K562 (cell line): ENCODE results near the gene FAM174B. TPM values are rescaled to one million over a fixed set of nuclear protein-coding genes. Genes with fewer than 3 reads are reported as not detected.

Experiments
- ATAC-seq: fragments of 200-7000 bp; cut with Tn5 transposase; 3 replicates; pipeline ENCODE4 v1.9.1; 2020; ENCODE audit warnings: moderate library complexity
- BruUV-seq: library from RNA; stranded (reverse); fragments of 400-500 nt; replicated peaks from 2 replicates; lab custom pipeline; 2021; lab: Mats Ljungman, UMichigan
- CTCF ChIA-PET: fragments of 300-600 bp; formaldehyde crosslinking; extraction: SDS; loops from one replicate; lab custom pipeline; 2021; ENCODE audit warnings: low intra/inter-chr PET ratio; lab: Yijun Ruan, JAX
- POLR2A ChIA-PET: fragments of 300-600, 350-650 bp; sonication (Branson Sonifier 250); formaldehyde crosslinking; extraction: SDS; loops from one replicate; lab custom pipeline; 2021; ENCODE audit warnings: antibody characterized with exemption, inconsistent platforms; lab: Yijun Ruan, JAX
- DNase-seq, 4 experiments: peaks; one replicate each; pipeline versions ENCODE4 v3.0.0 to v3.0.0-alpha.2; 2011 to 2018; ENCODE audit warnings: low spot score in 3 of 4, mixed read lengths in 3 of 4; ENCODE audit errors: extremely low read depth in 1 of 4
- FAIRE-seq: peaks from 2 replicates; lab custom pipeline; 2011; peaks lifted over from hg19 to GRCh38; lab: Jason Lieb, UNC
- H2AFZ ChIP-seq: 2 replicates; pipeline ENCODE4 v1.6.0; 2011; ENCODE audit warnings: low read depth, low read length, control low read depth, inconsistent platforms
- H3K27ac ChIP-seq: fragments of 200-600 bp; 3 replicates; pipeline ENCODE4 v1.8.0; 2011; ENCODE audit warnings: low read depth, mild to moderate bottlenecking, control low read depth, inconsistent platforms, low read length, moderate library complexity, mixed read lengths; ENCODE audit errors: extremely low read depth
- H3K27me3 ChIP-seq, 2 experiments: fragments of 300-600 bp in 1 of 2; 2 replicates in 1 of 2; 3 replicates in 1 of 2; pipeline versions ENCODE4 v1.6.0 to v1.8.0; 2011; ENCODE audit warnings: inconsistent platforms in 2 of 2, low read length in 2 of 2, mild to moderate bottlenecking in 1 of 2, mixed read lengths in 1 of 2, moderate library complexity in 1 of 2; ENCODE audit not compliant: control insufficient read depth in 2 of 2, insufficient read depth in 2 of 2
- H3K36me3 ChIP-seq: fragments of 300-600 bp; 3 replicates; pipeline ENCODE4 v1.8.0; 2011; ENCODE audit warnings: mild to moderate bottlenecking, low read length, inconsistent platforms; ENCODE audit not compliant: control insufficient read depth, insufficient read depth
- H3K4me1 ChIP-seq, 2 experiments: fragments of 200-600 bp in 1 of 2; replicated peaks in 1 of 2; 2 replicates in 1 of 2; 3 replicates in 1 of 2; pipeline versions ENCODE4 v1.5.1 to v1.8.0; 2011; ENCODE audit warnings: inconsistent platforms in 2 of 2, low read length in 2 of 2, mild to moderate bottlenecking in 1 of 2, mixed read lengths in 1 of 2, moderate library complexity in 1 of 2; ENCODE audit not compliant: control insufficient read depth in 2 of 2, insufficient read depth in 2 of 2
- H3K4me2 ChIP-seq: 2 replicates; pipeline ENCODE4 v1.6.1; 2011; ENCODE audit warnings: low read length, control low read depth, inconsistent platforms, mixed read lengths; ENCODE audit not compliant: insufficient read depth
- H3K4me3 ChIP-seq: fragments of 200-600 bp; sonication (generic), shearing (Covaris generic); 2 replicates; pipeline ENCODE4 v1.5.1; 2016; ENCODE audit warnings: control low read depth, inconsistent platforms
- H3K79me2 ChIP-seq: fragments of 200-600 bp; 3 replicates; pipeline ENCODE4 v1.8.0; 2011; ENCODE audit warnings: low read length, inconsistent platforms; ENCODE audit not compliant: control insufficient read depth, insufficient read depth
- H3K9ac ChIP-seq, 2 experiments: 2 replicates each; pipeline versions ENCODE4 v1.6.0 to v1.6.1; 2011; ENCODE audit warnings: low read depth in 2 of 2, low read length in 2 of 2, control low read depth in 1 of 2, inconsistent platforms in 1 of 2, mild to moderate bottlenecking in 1 of 2, mixed read lengths in 1 of 2; ENCODE audit not compliant: insufficient read depth in 1 of 2
- H3K9me1 ChIP-seq: one replicate; pipeline ENCODE4 v1.6.0; 2011; ENCODE audit warnings: inconsistent platforms, mild to moderate bottlenecking, low read length, moderate library complexity; ENCODE audit not compliant: control insufficient read depth, insufficient read depth
- H3K9me3 ChIP-seq: replicated peaks from 2 replicates; pipeline ENCODE4 v1.5.1; 2011; ENCODE audit warnings: low read depth, low read length, inconsistent platforms; ENCODE audit not compliant: control insufficient read depth, insufficient read depth
- H4K20me1 ChIP-seq: replicated peaks from 2 replicates; pipeline ENCODE4 v1.6.1; 2011; ENCODE audit warnings: low read length, inconsistent platforms, mixed read lengths; ENCODE audit not compliant: control insufficient read depth, insufficient read depth
- BCOR ChIP-seq: fragments of 450-650 bp; IDR thresholded peaks from 2 replicates; pipeline ENCODE4 v1.6.1; 2016
- FOXA1 ChIP-seq: fragments of 450-650 bp; IDR thresholded peaks from 2 replicates; pipeline ENCODE4 v1.6.1; 2016; ENCODE audit warnings: mild to moderate bottlenecking, borderline replicate concordance
- JUND ChIP-seq, 2 experiments: IDR thresholded peaks; 2 replicates in 1 of 2; 3 replicates in 1 of 2; pipeline ENCODE4 v1.6.1; 2011; ENCODE audit warnings: borderline replicate concordance in 2 of 2, low read depth in 2 of 2, low read length in 2 of 2, improper control_type of control experiment in 1 of 2, missing biosample characterization in 1 of 2, missing genetic modification characterization in 1 of 2, missing genetic modification reagents in 1 of 2
- NR4A1 ChIP-seq, 2 experiments: fragments of 250-450 bp in 1 of 2; fragments of 450-650 bp in 1 of 2; sonication (Bioruptor Pico) in 1 of 2; IDR thresholded peaks; 2 replicates each; pipeline versions ENCODE4 v1.4.0 to v1.6.1; 2016 to 2020; ENCODE audit warnings: mild to moderate bottlenecking in 2 of 2, missing compliant biosample characterization in 1 of 2, missing genetic modification characterization in 1 of 2, moderate library complexity in 1 of 2
- PTBP1 ChIP-seq: fragments of 200-400 bp; formaldehyde crosslinking; IDR thresholded peaks from 2 replicates; pipeline ENCODE4 v1.6.1; 2017; ENCODE audit warnings: low read depth, low read length
- RAD21 ChIP-seq, 2 experiments: fragments of 250-450 bp in 1 of 2; fragments of 450-650 bp in 1 of 2; sonication (Bioruptor Pico) in 1 of 2; formaldehyde crosslinking in 1 of 2; IDR thresholded peaks in 1 of 2; conservative IDR thresholded peaks in 1 of 2; 2 replicates each; pipeline versions ENCODE4 v1.4.0 to v1.8.0; 2020 to 2022; ENCODE audit warnings: mild to moderate bottlenecking in 2 of 2, moderate library complexity in 1 of 2
- RCOR1 ChIP-seq, 2 experiments: IDR thresholded peaks; 2 replicates each; pipeline ENCODE4 v1.6.1; 2012; ENCODE audit warnings: low read depth in 2 of 2, low read length in 2 of 2, borderline replicate concordance in 1 of 2, improper control_type of control experiment in 1 of 2
- SIN3B ChIP-seq: fragments of 450-650 bp; IDR thresholded peaks from 2 replicates; pipeline ENCODE4 v1.6.1; 2017; ENCODE audit warnings: low read depth, mild to moderate bottlenecking, moderate library complexity
- ZNF3 ChIP-seq: fragments of 250-450 bp; sonication (Bioruptor Pico); IDR thresholded peaks from 2 replicates; pipeline ENCODE4 v1.5.0; 2021; ENCODE audit warnings: mild to moderate bottlenecking, moderate library complexity
- WGBS: fragments of 100-300 bp; shearing (Covaris generic); methylation state at CpG from one replicate; pipeline ENCODE4 v1.1.6; 2016; ENCODE audit warnings: low coverage, mixed read lengths; ENCODE audit not compliant: insufficient coverage; ENCODE audit errors: missing lambda C conversion rate; 5-methylcytosine and 5-hydroxymethylcytosine counted together
- in situ Hi-C: fragments of 300-500 bp; cut with MboI; formaldehyde crosslinking; loops from 4 replicates; pipeline ENCODE4 v1.15.0; 2018; ENCODE audit warnings: inconsistent platforms, mixed read lengths
- intact Hi-C: fragments of 100-400 bp; cut with micrococcal nuclease; formaldehyde crosslinking; loops from 2 replicates; pipeline ENCODE4 v1.14.2; 2022
- polyA plus RNA-seq, 8 experiments: library from polyadenylated mRNA; depleted of rRNA in 4 of 8; stranded (reverse) in 5 of 8; unstranded in 3 of 8; fragments of >200 nt; fragmentation: Nextera tagmentation in 2 of 8; fragmentation: Illumina TruSeq in 1 of 8; extraction: Ambion mirVana in 2 of 8; extraction: Trizol in 1 of 8; gene quantifications; 2 replicates each; pipeline versions ENCODE4 v1.2.1 to v1.2.3, GENCODE V29; 2011 to 2014; ENCODE audit warnings: inconsistent platforms in 1 of 8, missing spikeins in 1 of 8
- total RNA-seq, 7 experiments: library from RNA; depleted of rRNA in 6 of 7; stranded (reverse); fragments of >200 nt in 6 of 7; fragmentation: Illumina TruSeq in 2 of 7; extraction: Trizol in 2 of 7; gene quantifications; 2 replicates each; pipeline versions ENCODE4 v1.2.1 to v1.2.3, GENCODE V29; 2011 to 2021; ENCODE audit warnings: low replicate concordance in 1 of 7
- TF ChIP-seq, protein P1 (sequence below): fragments of 200-600 bp; sonication (generic); IDR thresholded peaks from one replicate; pipeline ENCODE4 v1.6.1; 2012; ENCODE audit warnings: mild to moderate bottlenecking, low read depth, low read length, inconsistent platforms

FAM174B gene
- total and polyA plus RNA-seq, 9 of the 15 experiments (the other 6 are each of a cell fraction or from before 2014, with no cell fraction given), result 0.39 to 2.7 (median 1.9) TPM; not detected in 1

GRCh38 chr15:92663250-92663951 lies 7.8 kb upstream of the FAM174B start:
- POLR2A ChIA-PET, result no interaction called here
- no TSS peak for BruUV-seq
- CTCF ChIA-PET, result no interaction called here
- H3K4me2 ChIP-seq, result no peak overlapping the region
- no peaks in the 10 kb centered on the region for H3K36me3 ChIP-seq
- no peaks in the 10 kb centered on the region for H3K9me1 ChIP-seq
- H3K27me3 ChIP-seq, result peaks cover 18 to 32% of the 10 kb centered on the region in 2 experiments; a peak in 4 of 5 replicates
- no peak overlapping the region for H3K9ac ChIP-seq
- intact Hi-C loops (no loop called here), in situ Hi-C loops (no loop called here)
- WGBS, result 10% methylated on average over 13 of the region's 13 CpGs
- peaks cover 0 to 3% of the 10 kb centered on the region in 2 experiments; a peak in 2 of 5 replicates for H3K4me1 ChIP-seq
- no peak for DNase-seq
- H4K20me1 ChIP-seq, result no peaks in the 10 kb centered on the region
- ATAC-seq, result no peak
- no peaks in the 10 kb centered on the region for H3K9me3 ChIP-seq
- no peaks in the 10 kb centered on the region for H3K79me2 ChIP-seq
- no peak overlapping the region for H3K27ac ChIP-seq
- no peak for FAIRE-seq
- H2AFZ ChIP-seq, result no peak overlapping the region
- no peak overlapping the region for H3K4me3 ChIP-seq
- TF ChIP-seq SIN3B, result no peak
- no peak for TF ChIP-seq ZNF3
- no peak for TF ChIP-seq NR4A1 (CRISPR knock-in tag; IDR thresholded peaks at IDR 0.05)
- no peak for TF ChIP-seq NR4A1 (tag; IDR thresholded peaks at IDR 0.05)
- TF ChIP-seq JUND (IDR thresholded peaks at IDR 0.05; ENCODE audit: borderline replicate concordance, low read depth, low read length), result no peak
- no peak for TF ChIP-seq JUND (tag; IDR thresholded peaks at IDR 0.05; ENCODE audit: borderline replicate concordance, low read depth, low read length)
- TF ChIP-seq RCOR1 (IDR thresholded peaks at IDR 0.05; ENCODE audit: borderline replicate concordance in 1 of 2, low read depth in 2 of 2, low read length in 2 of 2), result no peak
- TF ChIP-seq, protein P1, sequence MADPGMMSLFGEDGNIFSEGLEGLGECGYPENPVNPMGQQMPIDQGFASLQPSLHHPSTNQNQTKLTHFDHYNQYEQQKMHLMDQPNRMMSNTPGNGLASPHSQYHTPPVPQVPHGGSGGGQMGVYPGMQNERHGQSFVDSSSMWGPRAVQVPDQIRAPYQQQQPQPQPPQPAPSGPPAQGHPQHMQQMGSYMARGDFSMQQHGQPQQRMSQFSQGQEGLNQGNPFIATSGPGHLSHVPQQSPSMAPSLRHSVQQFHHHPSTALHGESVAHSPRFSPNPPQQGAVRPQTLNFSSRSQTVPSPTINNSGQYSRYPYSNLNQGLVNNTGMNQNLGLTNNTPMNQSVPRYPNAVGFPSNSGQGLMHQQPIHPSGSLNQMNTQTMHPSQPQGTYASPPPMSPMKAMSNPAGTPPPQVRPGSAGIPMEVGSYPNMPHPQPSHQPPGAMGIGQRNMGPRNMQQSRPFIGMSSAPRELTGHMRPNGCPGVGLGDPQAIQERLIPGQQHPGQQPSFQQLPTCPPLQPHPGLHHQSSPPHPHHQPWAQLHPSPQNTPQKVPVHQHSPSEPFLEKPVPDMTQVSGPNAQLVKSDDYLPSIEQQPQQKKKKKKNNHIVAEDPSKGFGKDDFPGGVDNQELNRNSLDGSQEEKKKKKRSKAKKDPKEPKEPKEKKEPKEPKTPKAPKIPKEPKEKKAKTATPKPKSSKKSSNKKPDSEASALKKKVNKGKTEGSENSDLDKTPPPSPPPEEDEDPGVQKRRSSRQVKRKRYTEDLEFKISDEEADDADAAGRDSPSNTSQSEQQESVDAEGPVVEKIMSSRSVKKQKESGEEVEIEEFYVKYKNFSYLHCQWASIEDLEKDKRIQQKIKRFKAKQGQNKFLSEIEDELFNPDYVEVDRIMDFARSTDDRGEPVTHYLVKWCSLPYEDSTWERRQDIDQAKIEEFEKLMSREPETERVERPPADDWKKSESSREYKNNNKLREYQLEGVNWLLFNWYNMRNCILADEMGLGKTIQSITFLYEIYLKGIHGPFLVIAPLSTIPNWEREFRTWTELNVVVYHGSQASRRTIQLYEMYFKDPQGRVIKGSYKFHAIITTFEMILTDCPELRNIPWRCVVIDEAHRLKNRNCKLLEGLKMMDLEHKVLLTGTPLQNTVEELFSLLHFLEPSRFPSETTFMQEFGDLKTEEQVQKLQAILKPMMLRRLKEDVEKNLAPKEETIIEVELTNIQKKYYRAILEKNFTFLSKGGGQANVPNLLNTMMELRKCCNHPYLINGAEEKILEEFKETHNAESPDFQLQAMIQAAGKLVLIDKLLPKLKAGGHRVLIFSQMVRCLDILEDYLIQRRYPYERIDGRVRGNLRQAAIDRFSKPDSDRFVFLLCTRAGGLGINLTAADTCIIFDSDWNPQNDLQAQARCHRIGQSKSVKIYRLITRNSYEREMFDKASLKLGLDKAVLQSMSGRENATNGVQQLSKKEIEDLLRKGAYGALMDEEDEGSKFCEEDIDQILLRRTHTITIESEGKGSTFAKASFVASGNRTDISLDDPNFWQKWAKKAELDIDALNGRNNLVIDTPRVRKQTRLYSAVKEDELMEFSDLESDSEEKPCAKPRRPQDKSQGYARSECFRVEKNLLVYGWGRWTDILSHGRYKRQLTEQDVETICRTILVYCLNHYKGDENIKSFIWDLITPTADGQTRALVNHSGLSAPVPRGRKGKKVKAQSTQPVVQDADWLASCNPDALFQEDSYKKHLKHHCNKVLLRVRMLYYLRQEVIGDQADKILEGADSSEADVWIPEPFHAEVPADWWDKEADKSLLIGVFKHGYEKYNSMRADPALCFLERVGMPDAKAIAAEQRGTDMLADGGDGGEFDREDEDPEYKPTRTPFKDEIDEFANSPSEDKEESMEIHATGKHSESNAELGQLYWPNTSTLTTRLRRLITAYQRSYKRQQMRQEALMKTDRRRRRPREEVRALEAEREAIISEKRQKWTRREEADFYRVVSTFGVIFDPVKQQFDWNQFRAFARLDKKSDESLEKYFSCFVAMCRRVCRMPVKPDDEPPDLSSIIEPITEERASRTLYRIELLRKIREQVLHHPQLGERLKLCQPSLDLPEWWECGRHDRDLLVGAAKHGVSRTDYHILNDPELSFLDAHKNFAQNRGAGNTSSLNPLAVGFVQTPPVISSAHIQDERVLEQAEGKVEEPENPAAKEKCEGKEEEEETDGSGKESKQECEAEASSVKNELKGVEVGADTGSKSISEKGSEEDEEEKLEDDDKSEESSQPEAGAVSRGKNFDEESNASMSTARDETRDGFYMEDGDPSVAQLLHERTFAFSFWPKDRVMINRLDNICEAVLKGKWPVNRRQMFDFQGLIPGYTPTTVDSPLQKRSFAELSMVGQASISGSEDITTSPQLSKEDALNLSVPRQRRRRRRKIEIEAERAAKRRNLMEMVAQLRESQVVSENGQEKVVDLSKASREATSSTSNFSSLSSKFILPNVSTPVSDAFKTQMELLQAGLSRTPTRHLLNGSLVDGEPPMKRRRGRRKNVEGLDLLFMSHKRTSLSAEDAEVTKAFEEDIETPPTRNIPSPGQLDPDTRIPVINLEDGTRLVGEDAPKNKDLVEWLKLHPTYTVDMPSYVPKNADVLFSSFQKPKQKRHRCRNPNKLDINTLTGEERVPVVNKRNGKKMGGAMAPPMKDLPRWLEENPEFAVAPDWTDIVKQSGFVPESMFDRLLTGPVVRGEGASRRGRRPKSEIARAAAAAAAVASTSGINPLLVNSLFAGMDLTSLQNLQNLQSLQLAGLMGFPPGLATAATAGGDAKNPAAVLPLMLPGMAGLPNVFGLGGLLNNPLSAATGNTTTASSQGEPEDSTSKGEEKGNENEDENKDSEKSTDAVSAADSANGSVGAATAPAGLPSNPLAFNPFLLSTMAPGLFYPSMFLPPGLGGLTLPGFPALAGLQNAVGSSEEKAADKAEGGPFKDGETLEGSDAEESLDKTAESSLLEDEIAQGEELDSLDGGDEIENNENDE, result no peak
- TF ChIP-seq FOXA1, result no peak
- no peak for TF ChIP-seq BCOR
- no peak for TF ChIP-seq PTBP1
- TF ChIP-seq RAD21 (CRISPR knock-in tag; conservative IDR thresholded peaks at IDR 0.05 in 1 of 2, IDR thresholded peaks at IDR 0.05 in 1 of 2), result no peak
